ENCODE measurements around the gene RTTN. TPM values are rescaled to one million over a fixed set of nuclear protein-coding genes. Genes with fewer than 3 reads are reported as not detected.

RTTN gene
- total and polyA plus RNA-seq, 10 of the 15 experiments (the other 5 are each of a cell fraction or from before 2014, with no cell fraction given), result 9.4 to 36.6 (median 15.7) TPM

GRCh38 chr18:69981948-69982347 is 223.5 kb downstream of the RTTN start (continued):
- TF ChIP-seq CHD4 (IDR thresholded peaks at IDR 0.05), result no peak
- no peak for TF ChIP-seq ZNF592 (IDR thresholded peaks at IDR 0.05)
- TF ChIP-seq FOXK2 (IDR thresholded peaks at IDR 0.05), result no peak
- no peak for TF ChIP-seq GABPA (IDR thresholded peaks at IDR 0.05; ENCODE audit: low read depth)
- no peak for TF ChIP-seq SP1 (IDR thresholded peaks at IDR 0.05; ENCODE audit: low read depth, low read length)
- no peak for TF ChIP-seq HDAC6 (IDR thresholded peaks at IDR 0.05; ENCODE audit: unreplicated experiment)
- no peak for TF ChIP-seq PBX3 (IDR thresholded peaks at IDR 0.05; ENCODE audit: insufficient replicate concordance, low read depth, low read length)
- TF ChIP-seq CEBPB (IDR thresholded peaks at IDR 0.05; ENCODE audit: borderline replicate concordance in 1 of 2, low read depth in 2 of 2, low read length in 2 of 2), result no peak
- TF ChIP-seq NFIC (IDR thresholded peaks at IDR 0.05; ENCODE audit: low read depth, low read length), result peak; percentile 64; the same call in 1 of the 2 replicates
- no peak for TF ChIP-seq RELA (IDR thresholded peaks at IDR 0.05; ENCODE audit: borderline replicate concordance, partially characterized antibody)
- TF ChIP-seq SMARCA5 (IDR thresholded peaks at IDR 0.05), result no peak
- 0 out of 2 replicates have a peak, but pooled peaks have one; percentile 35 for TF ChIP-seq ZBED1 (IDR thresholded peaks at IDR 0.05; ENCODE audit: borderline replicate concordance)
- no peak for TF ChIP-seq SKIL (IDR thresholded peaks at IDR 0.05; ENCODE audit: low read depth, poor library complexity, severe bottlenecking)
- TF ChIP-seq EGR1 (IDR thresholded peaks at IDR 0.05; ENCODE audit: borderline replicate concordance in 1 of 2, low read depth in 2 of 2, low read length in 2 of 2), result no peak
- TF ChIP-seq PAX5 (IDR thresholded peaks at IDR 0.05; ENCODE audit: borderline replicate concordance, low read depth, low read length), result no peak
- TF ChIP-seq CUX1 (IDR thresholded peaks at IDR 0.05; ENCODE audit: insufficient replicate concordance, low read depth, low read length), result no peak
- TF ChIP-seq EP300 (IDR thresholded peaks at IDR 0.05; ENCODE audit: borderline replicate concordance in 1 of 2, control insufficient read depth in 1 of 2, low read depth in 2 of 2, low read length in 2 of 2), result peak in 1 of 2 experiments; percentile 66; a peak in 1 of 4 replicates
- TF ChIP-seq ZNF217 (IDR thresholded peaks at IDR 0.05), result peak; percentile 31; the same call in 1 of the 2 replicates
